ENCODE measurements around the gene PCSK1. TPM values are rescaled to one million over a fixed set of nuclear protein-coding genes. Genes with fewer than 3 reads are reported as not detected.

Gene PCSK1
- total RNA-seq, 3 donors from 2014 or later (not counting 1 experiment from before 2014, with no cell fraction given), result not detected

DNA sequence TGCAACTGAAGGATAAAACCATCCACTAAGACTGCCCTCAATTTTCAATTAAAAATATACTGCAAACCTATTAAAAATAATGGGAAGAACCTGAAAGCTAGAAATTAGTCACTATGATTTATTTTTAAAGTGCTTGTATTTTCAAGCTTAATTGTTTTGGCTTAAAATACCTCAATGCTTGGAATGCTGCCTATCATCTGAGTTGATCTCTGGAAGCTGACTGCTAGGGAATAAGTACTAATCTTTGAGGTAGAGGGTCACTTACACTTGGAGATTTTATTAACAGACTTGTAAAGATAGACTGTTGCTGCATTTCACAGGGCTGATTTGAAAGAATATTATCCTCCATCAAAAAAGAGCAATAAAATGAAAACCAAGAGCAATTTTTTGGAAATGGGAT, 6.2 kb downstream of the PCSK1 start:
- Mint-ChIP-seq H3K27me3 (ENCODE audit: low read depth in 2 of 2) (peaks cover 26 to 64% of the 10 kb centered on the region in 2 donors), H3K4me1 (no peaks in the 10 kb centered on the region), H3K27ac (no peak overlapping the region), H3K4me3 (no peak overlapping the region), H3K36me3 (peaks cover 8% of the 10 kb centered on the region), H3K9me3 (peaks cover 0 to 3% of the 10 kb centered on the region in 2 donors)
- TF ChIP-seq, protein P1, sequence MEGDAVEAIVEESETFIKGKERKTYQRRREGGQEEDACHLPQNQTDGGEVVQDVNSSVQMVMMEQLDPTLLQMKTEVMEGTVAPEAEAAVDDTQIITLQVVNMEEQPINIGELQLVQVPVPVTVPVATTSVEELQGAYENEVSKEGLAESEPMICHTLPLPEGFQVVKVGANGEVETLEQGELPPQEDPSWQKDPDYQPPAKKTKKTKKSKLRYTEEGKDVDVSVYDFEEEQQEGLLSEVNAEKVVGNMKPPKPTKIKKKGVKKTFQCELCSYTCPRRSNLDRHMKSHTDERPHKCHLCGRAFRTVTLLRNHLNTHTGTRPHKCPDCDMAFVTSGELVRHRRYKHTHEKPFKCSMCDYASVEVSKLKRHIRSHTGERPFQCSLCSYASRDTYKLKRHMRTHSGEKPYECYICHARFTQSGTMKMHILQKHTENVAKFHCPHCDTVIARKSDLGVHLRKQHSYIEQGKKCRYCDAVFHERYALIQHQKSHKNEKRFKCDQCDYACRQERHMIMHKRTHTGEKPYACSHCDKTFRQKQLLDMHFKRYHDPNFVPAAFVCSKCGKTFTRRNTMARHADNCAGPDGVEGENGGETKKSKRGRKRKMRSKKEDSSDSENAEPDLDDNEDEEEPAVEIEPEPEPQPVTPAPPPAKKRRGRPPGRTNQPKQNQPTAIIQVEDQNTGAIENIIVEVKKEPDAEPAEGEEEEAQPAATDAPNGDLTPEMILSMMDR (IDR thresholded peaks at IDR 0.05), result no peak
- Histone ChIP-seq H3K27ac (ENCODE audit: low read length) (no peak overlapping the region), H3K36me3 (ENCODE audit: control insufficient read depth, insufficient read depth, low read length) (no peaks in the 10 kb centered on the region), H3K9me3 (ENCODE audit: control insufficient read depth, insufficient read depth, low read length) (peaks cover under 1% of the 10 kb centered on the region), H3K4me3 (ENCODE audit: low read length) (no peak overlapping the region), H3K4me1 (ENCODE audit: control insufficient read depth, insufficient read depth, low read length) (no peaks in the 10 kb centered on the region), H3K27me3 (ENCODE audit: control insufficient read depth, insufficient read depth, low read length) (peaks cover 17% of the 10 kb centered on the region)
- intact Hi-C loops (cut with micrococcal nuclease), result no loop called here
- DNase-seq (no peak), ATAC-seq (no peak)

DNA sequence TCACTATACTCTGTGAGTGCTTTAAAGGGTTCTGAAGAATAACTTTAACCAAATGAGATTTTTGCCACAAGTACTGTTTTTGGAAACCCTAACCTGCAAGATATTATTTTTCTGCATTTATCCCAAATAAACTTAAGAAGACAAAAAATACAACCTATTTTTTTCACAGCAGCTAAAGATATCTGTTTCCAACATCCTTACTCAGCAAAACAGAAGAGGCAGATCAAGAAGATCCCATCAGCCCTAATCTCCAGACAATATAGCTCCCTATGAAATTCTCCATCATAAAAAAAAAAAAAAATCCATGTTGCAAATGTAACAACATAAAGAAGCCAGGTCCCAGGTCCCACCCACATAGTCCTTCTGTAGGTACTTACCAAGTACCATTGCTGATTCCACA, 7.6 kb downstream of the PCSK1 start:
- no peaks in the 10 kb centered on the region for H3K36me3 Mint-ChIP-seq
- no peak overlapping the region for H3K27ac ChIP-seq (ENCODE audit: low read length)
- H3K4me1 Mint-ChIP-seq, result no peaks in the 10 kb centered on the region
- DNase-seq (no peak), ATAC-seq (no peak)
- no peaks in the 10 kb centered on the region for H3K9me3 ChIP-seq (ENCODE audit: control insufficient read depth, insufficient read depth, low read length)
- H3K4me1 ChIP-seq (ENCODE audit: control insufficient read depth, insufficient read depth, low read length), result no peaks in the 10 kb centered on the region
- H3K27ac Mint-ChIP-seq, result no peak overlapping the region
- peaks cover 6% of the 10 kb centered on the region for H3K27me3 ChIP-seq (ENCODE audit: control insufficient read depth, insufficient read depth, low read length)
- no peak overlapping the region for H3K4me3 Mint-ChIP-seq
- H3K27me3 Mint-ChIP-seq (ENCODE audit: low read depth in 2 of 2), result peaks cover 17 to 62% of the 10 kb centered on the region in 2 donors
- H3K9me3 Mint-ChIP-seq, result no peaks in the 10 kb centered on the region
- H3K4me3 ChIP-seq (ENCODE audit: low read length), result no peak overlapping the region
- H3K36me3 ChIP-seq (ENCODE audit: control insufficient read depth, insufficient read depth, low read length), result no peaks in the 10 kb centered on the region
- intact Hi-C loops (cut with micrococcal nuclease), result no loop called here
- TF ChIP-seq, protein P1 (IDR thresholded peaks at IDR 0.05), result no peak

DNA sequence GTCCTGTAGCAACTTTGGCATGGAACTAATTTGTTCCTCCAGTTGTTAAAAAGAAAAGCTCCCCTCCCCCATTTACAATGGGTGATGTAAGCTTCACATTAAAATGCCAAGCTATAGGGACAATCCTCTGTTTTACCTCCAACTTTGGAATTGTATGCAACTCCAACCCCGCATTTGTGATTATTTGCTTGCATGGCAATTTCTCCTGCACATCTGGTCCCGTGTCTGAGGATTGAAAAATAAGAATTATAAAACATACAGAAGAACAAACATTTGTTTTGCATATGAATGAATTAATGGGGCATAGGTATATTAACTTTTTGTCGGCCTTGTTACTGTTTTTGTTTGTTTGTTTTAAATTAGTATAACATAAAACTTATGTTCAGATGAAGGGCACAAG, 17.2 kb downstream of the PCSK1 start:
- ATAC-seq (no peak), DNase-seq (no peak)
- Histone ChIP-seq H3K36me3 (ENCODE audit: control insufficient read depth, insufficient read depth, low read length) (no peaks in the 10 kb centered on the region), H3K4me1 (ENCODE audit: control insufficient read depth, insufficient read depth, low read length) (no peaks in the 10 kb centered on the region), H3K4me3 (ENCODE audit: low read length) (no peak overlapping the region), H3K27ac (ENCODE audit: low read length) (no peak overlapping the region), H3K9me3 (ENCODE audit: control insufficient read depth, insufficient read depth, low read length) (no peaks in the 10 kb centered on the region), H3K27me3 (ENCODE audit: control insufficient read depth, insufficient read depth, low read length) (peaks cover 2% of the 10 kb centered on the region)
- H3K27me3 Mint-ChIP-seq (ENCODE audit: low read depth in 2 of 2), result peaks cover 10 to 36% of the 10 kb centered on the region in 2 donors
- H3K36me3 Mint-ChIP-seq, result no peaks in the 10 kb centered on the region
- H3K4me1 Mint-ChIP-seq, result no peaks in the 10 kb centered on the region
- WGBS (ENCODE audit: insufficient coverage), result 80% methylated on average over 1 of the region's 3 CpGs
- TF ChIP-seq, protein P1 (IDR thresholded peaks at IDR 0.05), result no peak
- H3K4me3 Mint-ChIP-seq, result no peak overlapping the region
- no peak overlapping the region for H3K27ac Mint-ChIP-seq
- H3K9me3 Mint-ChIP-seq, result no peaks in the 10 kb centered on the region
- intact Hi-C loops (cut with micrococcal nuclease), result no loop called here

DNA sequence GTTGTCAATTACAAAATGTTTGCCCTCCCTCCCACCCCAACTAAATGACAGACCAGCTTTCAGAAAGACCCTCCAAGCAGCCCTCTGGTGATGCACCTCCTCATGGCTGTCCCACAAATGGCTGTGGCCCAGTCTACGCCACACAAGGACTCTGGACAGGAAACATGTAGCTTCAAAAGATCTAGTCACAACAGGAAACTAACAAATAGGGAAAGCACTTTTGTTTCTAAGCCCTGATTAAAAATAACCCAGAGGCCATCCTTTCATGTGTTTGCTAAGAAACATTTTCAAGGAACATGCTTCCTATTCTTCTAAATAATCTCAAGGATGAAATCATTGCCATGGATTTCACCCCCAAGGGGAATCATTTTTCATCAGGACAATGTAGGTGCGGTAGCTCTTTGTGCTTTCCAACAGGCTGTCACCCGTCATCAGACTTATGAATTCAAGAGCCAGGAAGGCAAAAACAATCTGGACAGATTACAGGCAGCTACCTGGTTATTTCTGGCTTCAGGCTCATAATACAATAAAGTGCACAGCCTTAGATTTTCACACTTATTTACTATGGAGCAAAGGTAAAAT, 20.1 kb downstream of the PCSK1 start:
- H3K4me3 Mint-ChIP-seq, result no peak overlapping the region
- peaks cover 12 to 34% of the 10 kb centered on the region in 2 donors for H3K27me3 Mint-ChIP-seq (ENCODE audit: low read depth in 2 of 2)
- H3K27ac ChIP-seq (ENCODE audit: low read length), result no peak overlapping the region
- H3K27ac Mint-ChIP-seq, result no peak overlapping the region
- no peaks in the 10 kb centered on the region for H3K36me3 ChIP-seq (ENCODE audit: control insufficient read depth, insufficient read depth, low read length)
- no peaks in the 10 kb centered on the region for H3K4me1 ChIP-seq (ENCODE audit: control insufficient read depth, insufficient read depth, low read length)
- H3K4me1 Mint-ChIP-seq, result no peaks in the 10 kb centered on the region
- no peak for DNase-seq
- H3K27me3 ChIP-seq (ENCODE audit: control insufficient read depth, insufficient read depth, low read length), result peaks cover 2% of the 10 kb centered on the region
- H3K9me3 Mint-ChIP-seq, result no peaks in the 10 kb centered on the region
- no peak overlapping the region for H3K4me3 ChIP-seq (ENCODE audit: low read length)
- intact Hi-C loops (cut with micrococcal nuclease), result no loop called here
- WGBS (ENCODE audit: insufficient coverage), result 85% methylated on average over 3 of the region's 3 CpGs
- ATAC-seq, result no peak
- TF ChIP-seq, protein P1 (IDR thresholded peaks at IDR 0.05), result no peak
- no peaks in the 10 kb centered on the region for H3K9me3 ChIP-seq (ENCODE audit: control insufficient read depth, insufficient read depth, low read length)
- no peaks in the 10 kb centered on the region for H3K36me3 Mint-ChIP-seq

Data from natural killer cell (primary cell).